ENCODE results near the gene FAM81A.

The FAM81A gene

GRCh38 chr15:59437817-59438624, at the start of gene FAM81A:
Gene FAM81A, plus strand, starts transcription at chr15:59438186. Its CDS starts 20,441 bp downstream, at chr15:59458627.
- no peak for TF ChIP-seq CTCF (IDR thresholded peaks at IDR 0.05)
- H3K4me3 ChIP-seq (ENCODE audit: low read depth, low read length) = peak within 1 kb of the TSS; percentile 51
- no peaks in the 10 kb centered on the region for H3K4me1 ChIP-seq
- no peak within 1 kb of the TSS for H3K9ac ChIP-seq
- H3K79me2 ChIP-seq = no peaks in the 10 kb centered on the region
- no peak within 1 kb of the TSS for H3K27ac ChIP-seq
- no peaks in the 10 kb centered on the region for H3K9me3 ChIP-seq (ENCODE audit: control insufficient read depth, low read length)
- H3K4me2 ChIP-seq (ENCODE audit: low read length) = peak within 1 kb of the TSS; percentile 78
- H3K36me3 ChIP-seq (ENCODE audit: control insufficient read depth, insufficient read depth, low read length) = no peaks in the 10 kb centered on the region
- peak within 1 kb of the TSS; percentile 80 for H2AFZ ChIP-seq
- H3K27me3 ChIP-seq (ENCODE audit: control insufficient read depth, insufficient read depth, low read length) = no peaks in the 10 kb centered on the region

GRCh38 chr15:59388670-59389069, 49.3 kb upstream of the FAM81A start:
- H3K4me3 ChIP-seq (ENCODE audit: low read depth, low read length) = no peak overlapping the region
- H2AFZ ChIP-seq = no peak overlapping the region
- H3K9me3 ChIP-seq (ENCODE audit: control insufficient read depth, low read length) = no peaks in the 10 kb centered on the region
- H3K79me2 ChIP-seq = no peaks in the 10 kb centered on the region
- no peaks in the 10 kb centered on the region for H3K4me1 ChIP-seq
- no peak overlapping the region for H3K27ac ChIP-seq
- TF ChIP-seq CTCF (IDR thresholded peaks at IDR 0.05) = no peak
- H3K9ac ChIP-seq = no peak overlapping the region
- no peaks in the 10 kb centered on the region for H3K36me3 ChIP-seq (ENCODE audit: control insufficient read depth, insufficient read depth, low read length)
- no peaks in the 10 kb centered on the region for H3K27me3 ChIP-seq (ENCODE audit: control insufficient read depth, insufficient read depth, low read length)
- no peak overlapping the region for H3K4me2 ChIP-seq (ENCODE audit: low read length)

- H2AFZ ChIP-seq = no peak overlapping the region
- no peaks in the 10 kb centered on the region for H3K36me3 ChIP-seq (ENCODE audit: control insufficient read depth, insufficient read depth, low read length)
- no peaks in the 10 kb centered on the region for H3K79me2 ChIP-seq
- H3K4me2 ChIP-seq (ENCODE audit: low read length) = no peak overlapping the region
- H3K27ac ChIP-seq = no peak overlapping the region
- no peaks in the 10 kb centered on the region for H3K4me1 ChIP-seq
- no peaks in the 10 kb centered on the region for H3K9me3 ChIP-seq (ENCODE audit: control insufficient read depth, low read length)
- H3K27me3 ChIP-seq (ENCODE audit: control insufficient read depth, insufficient read depth, low read length) = no peaks in the 10 kb centered on the region
- H3K4me3 ChIP-seq (ENCODE audit: low read depth, low read length) = no peak overlapping the region
- no peak for TF ChIP-seq CTCF (IDR thresholded peaks at IDR 0.05)
- H3K9ac ChIP-seq = no peak overlapping the region
Observed at GRCh38 chr15:59392299-59392698, 45.7 kb upstream of the FAM81A start.

GRCh38 chr15:59394166-59394661, 43.8 kb upstream of the FAM81A start:
- no peak overlapping the region for H3K4me3 ChIP-seq (ENCODE audit: low read depth, low read length)
- no peak overlapping the region for H3K4me2 ChIP-seq (ENCODE audit: low read length)
- no peaks in the 10 kb centered on the region for H3K4me1 ChIP-seq
- H3K9me3 ChIP-seq (ENCODE audit: control insufficient read depth, low read length) = no peaks in the 10 kb centered on the region
- no peak for TF ChIP-seq CTCF (IDR thresholded peaks at IDR 0.05)
- no peaks in the 10 kb centered on the region for H3K79me2 ChIP-seq
- no peak overlapping the region for H3K9ac ChIP-seq
- no peaks in the 10 kb centered on the region for H3K36me3 ChIP-seq (ENCODE audit: control insufficient read depth, insufficient read depth, low read length)
- no peaks in the 10 kb centered on the region for H3K27me3 ChIP-seq (ENCODE audit: control insufficient read depth, insufficient read depth, low read length)
- no peak overlapping the region for H3K27ac ChIP-seq
- no peak overlapping the region for H2AFZ ChIP-seq

GRCh38 chr15:59396211-59396610, 41.8 kb upstream of the FAM81A start:
- no peaks in the 10 kb centered on the region for H3K36me3 ChIP-seq (ENCODE audit: control insufficient read depth, insufficient read depth, low read length)
- H3K27me3 ChIP-seq (ENCODE audit: control insufficient read depth, insufficient read depth, low read length) = no peaks in the 10 kb centered on the region
- no peaks in the 10 kb centered on the region for H3K9me3 ChIP-seq (ENCODE audit: control insufficient read depth, low read length)
- no peak overlapping the region for H3K4me2 ChIP-seq (ENCODE audit: low read length)
- no peaks in the 10 kb centered on the region for H3K4me1 ChIP-seq
- H2AFZ ChIP-seq = no peak overlapping the region
- no peak for TF ChIP-seq CTCF (IDR thresholded peaks at IDR 0.05)
- H3K4me3 ChIP-seq (ENCODE audit: low read depth, low read length) = no peak overlapping the region
- H3K27ac ChIP-seq = no peak overlapping the region
- H3K9ac ChIP-seq = no peak overlapping the region
- H3K79me2 ChIP-seq = no peaks in the 10 kb centered on the region
